Esophagus muscularis mucosa (tissue), 4 donors: ENCODE results near the gene NUBP2.

Experiments used
- CTCF ChIP-seq, 3 experiments: fragments of 200-600 bp in 2 of 3; fragments of 450-650 bp in 1 of 3; sonication (generic) in 2 of 3; IDR thresholded peaks; one replicate each; pipeline ENCODE4 v1.5.1; 2017 to 2019; ENCODE audit warnings: antibody characterized with exemption in 3 of 3, mild to moderate bottlenecking in 2 of 3, moderate library complexity in 1 of 3
- EP300 ChIP-seq: sonication (generic); formaldehyde crosslinking; IDR thresholded peaks from one replicate; pipeline ENCODE4 v1.6.1; 2017; ENCODE audit warnings: antibody characterized with exemption
- POLR2A ChIP-seq: fragments of 450-650 bp; IDR thresholded peaks from one replicate; pipeline ENCODE4 v1.6.1; 2017; ENCODE audit warnings: antibody characterized with exemption, moderate library complexity, mild to moderate bottlenecking, low read depth
- POLR2AphosphoS5 ChIP-seq, 2 donors: sonication (generic); formaldehyde crosslinking; IDR thresholded peaks; one replicate each; pipeline ENCODE4 v1.6.1; 2017; ENCODE audit warnings: antibody characterized with exemption in 2 of 2

GRCh38 chr16:1826691-1827573 lies 44.2 kb downstream of the NUBP2 start, which contains the start of the genes FAHD1 and HAGH:
- no peak for TF ChIP-seq CTCF (IDR thresholded peaks at IDR 0.05)
- no peak for TF ChIP-seq EP300
- TF ChIP-seq POLR2A, result no peak
- TF ChIP-seq POLR2AphosphoS5 (IDR thresholded peaks at IDR 0.05), result peak; percentile 83 to 84
